GM12878 (cell line): ENCODE data around the gene CHIA. TPM values are rescaled to one million over a fixed set of nuclear protein-coding genes. Genes with fewer than 3 reads are reported as not detected.

Source experiments
- FOXK2 ChIP-seq: fragments of 450-650 bp; IDR thresholded peaks from 2 replicates; pipeline ENCODE4 v1.6.1; 2017; ENCODE audit warnings: mild to moderate bottlenecking, moderate library complexity
- RAD21 ChIP-seq: IDR thresholded peaks from 2 replicates; pipeline ENCODE4 v1.6.1; 2011; ENCODE audit warnings: mild to moderate bottlenecking, low read depth, low read length, moderate library complexity; ENCODE audit not compliant: insufficient read depth
- RB1 ChIP-seq: fragments of 450-650 bp; formaldehyde crosslinking; IDR thresholded peaks from 2 replicates; pipeline ENCODE4 v1.6.1; 2017; ENCODE audit warnings: mild to moderate bottlenecking, borderline replicate concordance
- ZNF24 ChIP-seq: fragments of 450-650 bp; IDR thresholded peaks from 2 replicates; pipeline ENCODE4 v1.6.1; 2017; ENCODE audit warnings: antibody characterized with exemption, mild to moderate bottlenecking
- ZNF384 ChIP-seq: IDR thresholded peaks from 2 replicates; pipeline ENCODE4 v1.6.1; 2012; ENCODE audit warnings: low read depth, mild to moderate bottlenecking, low read length, improper control_type of control experiment, borderline replicate concordance
- ZNF622 ChIP-seq: fragments of 450-650 bp; IDR thresholded peaks from 2 replicates; pipeline ENCODE4 v1.6.1; 2017; ENCODE audit warnings: mild to moderate bottlenecking, inconsistent platforms
- polyA plus RNA-seq, 11 experiments: library from polyadenylated mRNA; depleted of rRNA in 4 of 11; unstranded in 6 of 11; stranded (reverse) in 5 of 11; fragments of >200 nt; fragmentation: Nextera tagmentation in 4 of 11; fragmentation: Illumina TruSeq in 1 of 11; extraction: Ambion mirVana in 4 of 11; extraction: Trizol in 1 of 11; gene quantifications; 1 replicate in 1 of 11; 2 replicates in 10 of 11; pipeline versions ENCODE4 v1.2.1 to v1.2.3, GENCODE V29; 2011 to 2016; ENCODE audit warnings: inconsistent platforms in 2 of 11, missing spikeins in 2 of 11, low read depth in 1 of 11
- total RNA-seq, 4 experiments: library from RNA; depleted of rRNA in 3 of 4; stranded (reverse); fragments of >200 nt in 3 of 4; fragmentation: Illumina TruSeq in 1 of 4; extraction: Trizol in 1 of 4; gene quantifications; 2 replicates each; pipeline versions ENCODE4 v1.2.1 to v1.2.3, GENCODE V29; 2013 to 2021
- TF ChIP-seq, protein P1 (sequence below): fragments of 450-650 bp; IDR thresholded peaks from 2 replicates; pipeline ENCODE4 v1.6.1; 2017; ENCODE audit warnings: mild to moderate bottlenecking, moderate library complexity
- TF ChIP-seq, protein P2 (sequence below): fragments of 450-650 bp; IDR thresholded peaks from 2 replicates; pipeline ENCODE4 v1.6.1; 2017; ENCODE audit warnings: low read depth, mild to moderate bottlenecking, moderate library complexity

The CHIA gene
- total and polyA plus RNA-seq, 10 of the 15 experiments (the other 5 are each of a cell fraction or from before 2014, with no cell fraction given), result 0.21 TPM; not detected in 9

DNA sequence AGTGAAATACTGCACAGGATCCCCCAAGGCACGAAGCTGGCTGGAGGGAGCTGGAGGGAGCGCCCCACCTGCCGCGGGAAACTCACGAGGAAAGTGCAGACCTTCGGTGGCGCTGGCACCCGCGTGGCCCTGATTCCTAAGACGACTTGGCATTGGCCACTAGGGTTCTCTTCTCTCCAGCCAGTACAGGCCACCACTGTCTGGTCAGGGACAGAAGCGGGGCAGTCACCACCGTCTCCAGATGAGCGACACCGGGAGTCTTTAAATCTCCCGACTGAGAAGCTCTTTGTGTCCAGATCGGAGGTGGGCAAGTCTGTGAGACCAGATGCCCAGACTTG is 19.2 kb upstream of the CHIA start (continued):
- TF ChIP-seq, protein P1, sequence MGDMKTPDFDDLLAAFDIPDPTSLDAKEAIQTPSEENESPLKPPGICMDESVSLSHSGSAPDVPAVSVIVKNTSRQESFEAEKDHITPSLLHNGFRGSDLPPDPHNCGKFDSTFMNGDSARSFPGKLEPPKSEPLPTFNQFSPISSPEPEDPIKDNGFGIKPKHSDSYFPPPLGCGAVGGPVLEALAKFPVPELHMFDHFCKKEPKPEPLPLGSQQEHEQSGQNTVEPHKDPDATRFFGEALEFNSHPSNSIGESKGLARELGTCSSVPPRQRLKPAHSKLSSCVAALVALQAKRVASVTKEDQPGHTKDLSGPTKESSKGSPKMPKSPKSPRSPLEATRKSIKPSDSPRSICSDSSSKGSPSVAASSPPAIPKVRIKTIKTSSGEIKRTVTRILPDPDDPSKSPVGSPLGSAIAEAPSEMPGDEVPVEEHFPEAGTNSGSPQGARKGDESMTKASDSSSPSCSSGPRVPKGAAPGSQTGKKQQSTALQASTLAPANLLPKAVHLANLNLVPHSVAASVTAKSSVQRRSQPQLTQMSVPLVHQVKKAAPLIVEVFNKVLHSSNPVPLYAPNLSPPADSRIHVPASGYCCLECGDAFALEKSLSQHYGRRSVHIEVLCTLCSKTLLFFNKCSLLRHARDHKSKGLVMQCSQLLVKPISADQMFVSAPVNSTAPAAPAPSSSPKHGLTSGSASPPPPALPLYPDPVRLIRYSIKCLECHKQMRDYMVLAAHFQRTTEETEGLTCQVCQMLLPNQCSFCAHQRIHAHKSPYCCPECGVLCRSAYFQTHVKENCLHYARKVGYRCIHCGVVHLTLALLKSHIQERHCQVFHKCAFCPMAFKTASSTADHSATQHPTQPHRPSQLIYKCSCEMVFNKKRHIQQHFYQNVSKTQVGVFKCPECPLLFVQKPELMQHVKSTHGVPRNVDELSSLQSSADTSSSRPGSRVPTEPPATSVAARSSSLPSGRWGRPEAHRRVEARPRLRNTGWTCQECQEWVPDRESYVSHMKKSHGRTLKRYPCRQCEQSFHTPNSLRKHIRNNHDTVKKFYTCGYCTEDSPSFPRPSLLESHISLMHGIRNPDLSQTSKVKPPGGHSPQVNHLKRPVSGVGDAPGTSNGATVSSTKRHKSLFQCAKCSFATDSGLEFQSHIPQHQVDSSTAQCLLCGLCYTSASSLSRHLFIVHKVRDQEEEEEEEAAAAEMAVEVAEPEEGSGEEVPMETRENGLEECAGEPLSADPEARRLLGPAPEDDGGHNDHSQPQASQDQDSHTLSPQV, result no peak
- no peak for TF ChIP-seq FOXK2
- TF ChIP-seq, protein P2, sequence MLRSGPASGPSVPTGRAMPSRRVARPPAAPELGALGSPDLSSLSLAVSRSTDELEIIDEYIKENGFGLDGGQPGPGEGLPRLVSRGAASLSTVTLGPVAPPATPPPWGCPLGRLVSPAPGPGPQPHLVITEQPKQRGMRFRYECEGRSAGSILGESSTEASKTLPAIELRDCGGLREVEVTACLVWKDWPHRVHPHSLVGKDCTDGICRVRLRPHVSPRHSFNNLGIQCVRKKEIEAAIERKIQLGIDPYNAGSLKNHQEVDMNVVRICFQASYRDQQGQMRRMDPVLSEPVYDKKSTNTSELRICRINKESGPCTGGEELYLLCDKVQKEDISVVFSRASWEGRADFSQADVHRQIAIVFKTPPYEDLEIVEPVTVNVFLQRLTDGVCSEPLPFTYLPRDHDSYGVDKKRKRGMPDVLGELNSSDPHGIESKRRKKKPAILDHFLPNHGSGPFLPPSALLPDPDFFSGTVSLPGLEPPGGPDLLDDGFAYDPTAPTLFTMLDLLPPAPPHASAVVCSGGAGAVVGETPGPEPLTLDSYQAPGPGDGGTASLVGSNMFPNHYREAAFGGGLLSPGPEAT, result no peak
- TF ChIP-seq ZNF384, result no peak
- no peak for TF ChIP-seq RB1
- TF ChIP-seq RAD21, result no peak
- no peak for TF ChIP-seq ZNF24
- TF ChIP-seq ZNF622, result no peak
- TF ChIP-seq, all 136 proteins: peak for 0
